ENCODE results near the gene FFAR1. TPM values are rescaled to one million over a fixed set of nuclear protein-coding genes. Genes with fewer than 3 reads are reported as not detected.

The FFAR1 gene, protein sequence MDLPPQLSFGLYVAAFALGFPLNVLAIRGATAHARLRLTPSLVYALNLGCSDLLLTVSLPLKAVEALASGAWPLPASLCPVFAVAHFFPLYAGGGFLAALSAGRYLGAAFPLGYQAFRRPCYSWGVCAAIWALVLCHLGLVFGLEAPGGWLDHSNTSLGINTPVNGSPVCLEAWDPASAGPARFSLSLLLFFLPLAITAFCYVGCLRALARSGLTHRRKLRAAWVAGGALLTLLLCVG (N-terminal part only)
- total RNA-seq: not detected in 2 replicates
- polyA plus RNA-seq: not detected in 2 replicates
- not detected in 2 replicates for polyA plus RNA-seq (2012)
- polyA minus RNA-seq (ENCODE audit: low replicate concordance): not detected in 2 replicates

DNA sequence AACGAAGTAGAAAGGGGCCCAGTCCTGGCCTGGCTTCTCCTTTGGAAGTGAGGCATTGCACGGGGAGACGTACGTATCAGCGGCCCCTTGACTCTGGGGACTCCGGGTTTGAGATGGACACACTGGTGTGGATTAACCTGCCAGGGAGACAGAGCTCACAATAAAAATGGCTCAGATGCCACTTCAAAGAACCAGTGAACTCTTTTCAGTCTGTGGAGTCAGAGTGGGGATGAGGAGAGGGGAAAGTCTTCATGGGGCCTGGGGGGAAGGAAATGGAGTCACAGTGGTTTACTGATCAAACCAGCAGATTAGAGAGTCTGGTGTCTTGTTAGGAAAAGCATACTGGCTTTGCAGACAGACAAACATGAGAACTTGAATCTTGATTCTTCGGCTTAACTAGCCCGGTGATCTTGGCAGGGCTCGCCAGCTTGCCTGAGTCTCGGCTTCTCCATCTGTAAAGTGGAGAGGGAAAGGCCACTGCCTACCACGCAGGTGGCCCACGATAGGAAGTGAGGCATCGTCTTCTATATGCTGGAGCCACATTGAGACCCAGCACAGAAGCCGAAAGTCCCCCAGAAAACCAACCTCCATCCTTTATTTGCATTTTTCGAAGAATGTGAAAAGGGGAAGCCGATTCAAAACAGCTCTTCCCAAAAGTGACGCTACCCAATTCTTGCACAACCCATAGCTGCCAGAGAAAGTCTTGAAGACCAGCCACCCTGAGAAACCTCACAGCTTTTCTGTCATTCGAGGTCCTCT lies at the start of gene FFAR1:
TSS of gene FFAR1 (plus strand) at position 732 of the 759 bp plus-strand sequence. CDS start 3,650 bp downstream, outside the sequence.
- Histone ChIP-seq H3K36me3 (ENCODE audit: control insufficient read depth, insufficient read depth, low read length) (no peaks in the 10 kb centered on the region), H3K4me2 (ENCODE audit: extremely low read depth, insufficient read depth, low read length) (no peak within 1 kb of the TSS), H3K9ac (ENCODE audit: insufficient read depth, low read length) (no peak within 1 kb of the TSS), H4K20me1 (ENCODE audit: control insufficient read depth, extremely low read depth, insufficient read depth, low read length) (no peaks in the 10 kb centered on the region), H3K27me3 (ENCODE audit: control insufficient read depth, insufficient read depth, low read length) (no peaks in the 10 kb centered on the region), H2AFZ (ENCODE audit: low read length) (no peak within 1 kb of the TSS), H3K4me3 (replicated peaks in 1 of 4; ENCODE audit: control extremely low read depth in 1 of 4, insufficient read depth in 1 of 4, low read depth in 3 of 4, low read length in 4 of 4) (no peak within 1 kb of the TSS), H3K79me2 (ENCODE audit: control insufficient read depth, insufficient read depth, low read length) (no peaks in the 10 kb centered on the region), H3K9me3 (ENCODE audit: control insufficient read depth, insufficient read depth, low read depth, low read length) (no peaks in the 10 kb centered on the region), H3K4me1 (ENCODE audit: control insufficient read depth, extremely low read depth, insufficient read depth, low read length) (no peaks in the 10 kb centered on the region), H3K27ac (ENCODE audit: insufficient read depth, low read length) (no peak within 1 kb of the TSS)
- TF ChIP-seq, protein P1, sequence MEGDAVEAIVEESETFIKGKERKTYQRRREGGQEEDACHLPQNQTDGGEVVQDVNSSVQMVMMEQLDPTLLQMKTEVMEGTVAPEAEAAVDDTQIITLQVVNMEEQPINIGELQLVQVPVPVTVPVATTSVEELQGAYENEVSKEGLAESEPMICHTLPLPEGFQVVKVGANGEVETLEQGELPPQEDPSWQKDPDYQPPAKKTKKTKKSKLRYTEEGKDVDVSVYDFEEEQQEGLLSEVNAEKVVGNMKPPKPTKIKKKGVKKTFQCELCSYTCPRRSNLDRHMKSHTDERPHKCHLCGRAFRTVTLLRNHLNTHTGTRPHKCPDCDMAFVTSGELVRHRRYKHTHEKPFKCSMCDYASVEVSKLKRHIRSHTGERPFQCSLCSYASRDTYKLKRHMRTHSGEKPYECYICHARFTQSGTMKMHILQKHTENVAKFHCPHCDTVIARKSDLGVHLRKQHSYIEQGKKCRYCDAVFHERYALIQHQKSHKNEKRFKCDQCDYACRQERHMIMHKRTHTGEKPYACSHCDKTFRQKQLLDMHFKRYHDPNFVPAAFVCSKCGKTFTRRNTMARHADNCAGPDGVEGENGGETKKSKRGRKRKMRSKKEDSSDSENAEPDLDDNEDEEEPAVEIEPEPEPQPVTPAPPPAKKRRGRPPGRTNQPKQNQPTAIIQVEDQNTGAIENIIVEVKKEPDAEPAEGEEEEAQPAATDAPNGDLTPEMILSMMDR (conservative IDR thresholded peaks at IDR 0.05 in 1 of 2, IDR thresholded peaks at IDR 0.05 in 1 of 2; ENCODE audit: low read depth in 1 of 2, low read length in 2 of 2): no peak
- no peak for TF ChIP-seq EZH2 (IDR thresholded peaks at IDR 0.05; ENCODE audit: low read length, missing control alignments)
- DNase-seq (ENCODE audit: low read depth in 2 of 2): no peak

DNA sequence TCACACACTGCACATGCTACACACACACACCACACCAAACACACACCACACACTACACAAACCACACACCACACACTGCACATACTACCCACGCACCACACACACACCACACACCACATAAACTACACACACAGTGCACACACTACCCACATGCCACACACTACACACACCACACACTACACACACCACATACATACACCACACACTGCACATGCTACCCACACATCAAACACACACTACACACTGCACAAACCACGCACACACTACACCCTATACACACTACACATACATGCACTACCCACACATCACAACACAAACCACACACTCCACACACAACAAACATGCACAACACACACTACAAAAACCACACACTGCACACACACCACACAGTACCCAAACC lies 49.8 kb upstream of the FFAR1 start:
- no peaks in the 10 kb centered on the region for H3K36me3 ChIP-seq (ENCODE audit: control insufficient read depth, insufficient read depth, low read length)
- H4K20me1 ChIP-seq (ENCODE audit: control insufficient read depth, extremely low read depth, insufficient read depth, low read length): no peaks in the 10 kb centered on the region
- no peak overlapping the region for H3K9ac ChIP-seq (ENCODE audit: insufficient read depth, low read length)
- no peak overlapping the region for H3K4me2 ChIP-seq (ENCODE audit: extremely low read depth, insufficient read depth, low read length)
- no peak for DNase-seq (ENCODE audit: low read depth in 2 of 2)
- no peaks in the 10 kb centered on the region for H3K79me2 ChIP-seq (ENCODE audit: control insufficient read depth, insufficient read depth, low read length)
- no peaks in the 10 kb centered on the region for H3K4me1 ChIP-seq (ENCODE audit: control insufficient read depth, extremely low read depth, insufficient read depth, low read length)
- no peak overlapping the region for H3K27ac ChIP-seq (ENCODE audit: insufficient read depth, low read length)
- H3K27me3 ChIP-seq (ENCODE audit: control insufficient read depth, insufficient read depth, low read length): peaks cover 6% of the 10 kb centered on the region
- H3K4me3 ChIP-seq (replicated peaks in 1 of 4; ENCODE audit: control extremely low read depth in 1 of 4, insufficient read depth in 1 of 4, low read depth in 3 of 4, low read length in 4 of 4): no peak overlapping the region
- no peak for TF ChIP-seq EZH2 (IDR thresholded peaks at IDR 0.05; ENCODE audit: low read length, missing control alignments)
- TF ChIP-seq, protein P1 (conservative IDR thresholded peaks at IDR 0.05 in 1 of 2, IDR thresholded peaks at IDR 0.05 in 1 of 2; ENCODE audit: low read depth in 1 of 2, low read length in 2 of 2): no peak
- H2AFZ ChIP-seq (ENCODE audit: low read length): no peak overlapping the region
- H3K9me3 ChIP-seq (ENCODE audit: control insufficient read depth, insufficient read depth, low read depth, low read length): no peaks in the 10 kb centered on the region

DNA sequence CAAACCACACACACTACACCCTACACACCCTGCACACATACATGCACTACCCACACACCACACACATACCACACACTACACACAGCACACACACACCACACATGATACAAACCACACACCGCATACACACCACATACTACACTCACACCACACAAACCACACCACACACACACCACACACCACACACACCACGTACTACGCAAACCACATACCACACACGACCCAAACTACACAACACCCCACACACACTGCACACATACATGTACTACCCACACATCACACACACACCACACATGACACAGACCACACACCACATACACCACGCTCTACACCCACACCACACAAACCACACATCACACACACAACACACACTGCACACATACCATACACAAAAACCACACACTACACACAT lies 49.1 kb upstream of the FFAR1 start:
- peaks cover 3% of the 10 kb centered on the region for H3K27me3 ChIP-seq (ENCODE audit: control insufficient read depth, insufficient read depth, low read length)
- H4K20me1 ChIP-seq (ENCODE audit: control insufficient read depth, extremely low read depth, insufficient read depth, low read length): no peaks in the 10 kb centered on the region
- no peak for DNase-seq (ENCODE audit: low read depth in 2 of 2)
- no peak overlapping the region for H3K4me3 ChIP-seq (replicated peaks in 1 of 4; ENCODE audit: control extremely low read depth in 1 of 4, insufficient read depth in 1 of 4, low read depth in 3 of 4, low read length in 4 of 4)
- H2AFZ ChIP-seq (ENCODE audit: low read length): no peak overlapping the region
- H3K9me3 ChIP-seq (ENCODE audit: control insufficient read depth, insufficient read depth, low read depth, low read length): no peaks in the 10 kb centered on the region
- H3K79me2 ChIP-seq (ENCODE audit: control insufficient read depth, insufficient read depth, low read length): no peaks in the 10 kb centered on the region
- no peak overlapping the region for H3K9ac ChIP-seq (ENCODE audit: insufficient read depth, low read length)
- H3K4me1 ChIP-seq (ENCODE audit: control insufficient read depth, extremely low read depth, insufficient read depth, low read length): no peaks in the 10 kb centered on the region
- TF ChIP-seq, protein P1 (conservative IDR thresholded peaks at IDR 0.05 in 1 of 2, IDR thresholded peaks at IDR 0.05 in 1 of 2; ENCODE audit: low read depth in 1 of 2, low read length in 2 of 2): no peak
- TF ChIP-seq EZH2 (IDR thresholded peaks at IDR 0.05; ENCODE audit: low read length, missing control alignments): no peak
- H3K27ac ChIP-seq (ENCODE audit: insufficient read depth, low read length): no peak overlapping the region
- no peaks in the 10 kb centered on the region for H3K36me3 ChIP-seq (ENCODE audit: control insufficient read depth, insufficient read depth, low read length)
- H3K4me2 ChIP-seq (ENCODE audit: extremely low read depth, insufficient read depth, low read length): no peak overlapping the region

All from fibroblast of lung (primary cell).